A549 (cell line): Measurements from ENCODE around the gene CHEK2.

ENCODE experiments used
- CEBPB ChIP-seq, 2 experiments: fragments of >200 bp in 1 of 2; sonication (Bioruptor Twin) in 1 of 2; formaldehyde crosslinking in 1 of 2; IDR thresholded peaks; 2 replicates each; pipeline ENCODE4 v1.6.1; 2012 to 2016
- HEYL ChIP-seq: fragments of 250-450 bp; sonication (Bioruptor Pico); IDR thresholded peaks from 2 replicates; pipeline ENCODE4 v1.8.0; 2021; ENCODE audit warnings: mild to moderate bottlenecking, moderate library complexity
- MAZ ChIP-seq: fragments of 150-350 bp; IDR thresholded peaks from 2 replicates; pipeline ENCODE4 v1.6.1; 2014; ENCODE audit warnings: antibody characterized with exemption, low read depth, low read length, borderline replicate concordance
- POLR2A ChIP-seq: IDR thresholded peaks from 2 replicates; pipeline ENCODE4 v1.6.1; 2012; ENCODE audit warnings: mild to moderate bottlenecking, low read length
- RARB ChIP-seq: fragments of 250-450 bp; sonication (Bioruptor Pico); IDR thresholded peaks from 2 replicates; pipeline ENCODE4 v1.8.0; 2021; ENCODE audit warnings: mild to moderate bottlenecking, moderate library complexity
- RFX5 ChIP-seq: fragments of 450-650 bp; IDR thresholded peaks from 2 replicates; pipeline ENCODE4 v1.7.1; 2014; ENCODE audit warnings: antibody characterized with exemption, mild to moderate bottlenecking, moderate library complexity
- RNF2 ChIP-seq: fragments of 200-600 bp; sonication (generic); IDR thresholded peaks from 2 replicates; pipeline ENCODE4 v1.6.1; 2016; ENCODE audit warnings: low read depth, mild to moderate bottlenecking, antibody characterized with exemption, moderate library complexity, borderline replicate concordance
- ZFP36 ChIP-seq: fragments of 450-650 bp; IDR thresholded peaks from 2 replicates; pipeline ENCODE4 v1.6.1; 2014; ENCODE audit warnings: borderline replicate concordance; ENCODE audit not compliant: partially characterized antibody
- TF ChIP-seq, protein P1 (sequence below): fragments of >200 bp; sonication (Bioruptor Twin); formaldehyde crosslinking; IDR thresholded peaks from 3 replicates; pipeline ENCODE4 v1.5.1; 2016
- TF ChIP-seq, protein P2 (sequence below): fragments of 150-350 bp; IDR thresholded peaks from 2 replicates; pipeline ENCODE4 v1.6.1; 2014; ENCODE audit warnings: low read depth, mild to moderate bottlenecking, low read length
- TF ChIP-seq, protein P3 (sequence below): fragments of 200-600 bp; sonication (generic); IDR thresholded peaks from 2 replicates; pipeline ENCODE4 v1.6.1; 2016; ENCODE audit warnings: antibody characterized with exemption, mild to moderate bottlenecking, moderate library complexity

DNA sequence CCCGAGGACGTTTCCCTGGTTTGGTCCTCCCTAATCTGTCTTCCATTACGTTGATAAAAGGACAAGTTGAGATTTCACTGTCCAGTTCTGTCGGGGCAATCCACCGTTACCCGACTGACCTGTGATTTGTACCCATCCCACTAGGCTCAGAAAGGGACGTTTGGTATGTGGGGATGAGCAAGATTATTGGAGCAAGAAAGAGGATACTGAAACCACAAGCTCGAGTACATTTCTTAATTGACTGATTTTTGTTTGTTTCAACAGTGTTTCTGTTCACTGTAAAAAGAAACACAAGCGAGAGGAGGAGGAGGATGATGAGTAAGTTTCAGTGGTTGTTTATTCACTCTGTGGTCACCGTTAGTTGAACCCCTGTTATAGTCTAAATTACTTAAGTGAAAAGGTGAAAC is 31.8 kb upstream of the CHEK2 start:
- TF ChIP-seq MAZ: no peak
- no peak for TF ChIP-seq POLR2A
- no peak for TF ChIP-seq RARB (CRISPR knock-in tag)
- TF ChIP-seq, protein P1, sequence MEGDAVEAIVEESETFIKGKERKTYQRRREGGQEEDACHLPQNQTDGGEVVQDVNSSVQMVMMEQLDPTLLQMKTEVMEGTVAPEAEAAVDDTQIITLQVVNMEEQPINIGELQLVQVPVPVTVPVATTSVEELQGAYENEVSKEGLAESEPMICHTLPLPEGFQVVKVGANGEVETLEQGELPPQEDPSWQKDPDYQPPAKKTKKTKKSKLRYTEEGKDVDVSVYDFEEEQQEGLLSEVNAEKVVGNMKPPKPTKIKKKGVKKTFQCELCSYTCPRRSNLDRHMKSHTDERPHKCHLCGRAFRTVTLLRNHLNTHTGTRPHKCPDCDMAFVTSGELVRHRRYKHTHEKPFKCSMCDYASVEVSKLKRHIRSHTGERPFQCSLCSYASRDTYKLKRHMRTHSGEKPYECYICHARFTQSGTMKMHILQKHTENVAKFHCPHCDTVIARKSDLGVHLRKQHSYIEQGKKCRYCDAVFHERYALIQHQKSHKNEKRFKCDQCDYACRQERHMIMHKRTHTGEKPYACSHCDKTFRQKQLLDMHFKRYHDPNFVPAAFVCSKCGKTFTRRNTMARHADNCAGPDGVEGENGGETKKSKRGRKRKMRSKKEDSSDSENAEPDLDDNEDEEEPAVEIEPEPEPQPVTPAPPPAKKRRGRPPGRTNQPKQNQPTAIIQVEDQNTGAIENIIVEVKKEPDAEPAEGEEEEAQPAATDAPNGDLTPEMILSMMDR: no peak
- TF ChIP-seq, protein P2, sequence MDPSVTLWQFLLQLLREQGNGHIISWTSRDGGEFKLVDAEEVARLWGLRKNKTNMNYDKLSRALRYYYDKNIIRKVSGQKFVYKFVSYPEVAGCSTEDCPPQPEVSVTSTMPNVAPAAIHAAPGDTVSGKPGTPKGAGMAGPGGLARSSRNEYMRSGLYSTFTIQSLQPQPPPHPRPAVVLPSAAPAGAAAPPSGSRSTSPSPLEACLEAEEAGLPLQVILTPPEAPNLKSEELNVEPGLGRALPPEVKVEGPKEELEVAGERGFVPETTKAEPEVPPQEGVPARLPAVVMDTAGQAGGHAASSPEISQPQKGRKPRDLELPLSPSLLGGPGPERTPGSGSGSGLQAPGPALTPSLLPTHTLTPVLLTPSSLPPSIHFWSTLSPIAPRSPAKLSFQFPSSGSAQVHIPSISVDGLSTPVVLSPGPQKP: no peak
- no peak for TF ChIP-seq ZFP36
- no peak for TF ChIP-seq RNF2
- TF ChIP-seq CEBPB (IDR thresholded peaks at IDR 0.05): no peak
- TF ChIP-seq, protein P3, sequence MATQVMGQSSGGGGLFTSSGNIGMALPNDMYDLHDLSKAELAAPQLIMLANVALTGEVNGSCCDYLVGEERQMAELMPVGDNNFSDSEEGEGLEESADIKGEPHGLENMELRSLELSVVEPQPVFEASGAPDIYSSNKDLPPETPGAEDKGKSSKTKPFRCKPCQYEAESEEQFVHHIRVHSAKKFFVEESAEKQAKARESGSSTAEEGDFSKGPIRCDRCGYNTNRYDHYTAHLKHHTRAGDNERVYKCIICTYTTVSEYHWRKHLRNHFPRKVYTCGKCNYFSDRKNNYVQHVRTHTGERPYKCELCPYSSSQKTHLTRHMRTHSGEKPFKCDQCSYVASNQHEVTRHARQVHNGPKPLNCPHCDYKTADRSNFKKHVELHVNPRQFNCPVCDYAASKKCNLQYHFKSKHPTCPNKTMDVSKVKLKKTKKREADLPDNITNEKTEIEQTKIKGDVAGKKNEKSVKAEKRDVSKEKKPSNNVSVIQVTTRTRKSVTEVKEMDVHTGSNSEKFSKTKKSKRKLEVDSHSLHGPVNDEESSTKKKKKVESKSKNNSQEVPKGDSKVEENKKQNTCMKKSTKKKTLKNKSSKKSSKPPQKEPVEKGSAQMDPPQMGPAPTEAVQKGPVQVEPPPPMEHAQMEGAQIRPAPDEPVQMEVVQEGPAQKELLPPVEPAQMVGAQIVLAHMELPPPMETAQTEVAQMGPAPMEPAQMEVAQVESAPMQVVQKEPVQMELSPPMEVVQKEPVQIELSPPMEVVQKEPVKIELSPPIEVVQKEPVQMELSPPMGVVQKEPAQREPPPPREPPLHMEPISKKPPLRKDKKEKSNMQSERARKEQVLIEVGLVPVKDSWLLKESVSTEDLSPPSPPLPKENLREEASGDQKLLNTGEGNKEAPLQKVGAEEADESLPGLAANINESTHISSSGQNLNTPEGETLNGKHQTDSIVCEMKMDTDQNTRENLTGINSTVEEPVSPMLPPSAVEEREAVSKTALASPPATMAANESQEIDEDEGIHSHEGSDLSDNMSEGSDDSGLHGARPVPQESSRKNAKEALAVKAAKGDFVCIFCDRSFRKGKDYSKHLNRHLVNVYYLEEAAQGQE: no peak
- TF ChIP-seq HEYL (CRISPR knock-in tag): no peak
- no peak for TF ChIP-seq RFX5
